Caco-2 (cell line): Measurements from ENCODE around the gene CNTNAP5. TPM values are rescaled to one million over a fixed set of nuclear protein-coding genes. Genes with fewer than 3 reads are reported as not detected.

Experiments used
- BruUV-seq: library from RNA; stranded (reverse); fragments of 400-500 nt; replicated peaks from 2 replicates; lab custom pipeline; 2021; lab: Mats Ljungman, UMichigan
- CTCF ChIA-PET: fragments of 300-600 bp; sonication (Branson Sonifier 250); formaldehyde crosslinking; loops from one replicate; lab custom pipeline; 2022; ENCODE audit warnings: antibody characterized with exemption; lab: Charles Lee
- POLR2A ChIA-PET: fragments of 300-600 bp; sonication (Branson Sonifier 250); formaldehyde crosslinking; loops from one replicate; lab custom pipeline; 2022; ENCODE audit warnings: antibody characterized with exemption; lab: Charles Lee
- DNase-seq, 2 experiments: peaks; one replicate each; pipeline versions ENCODE4 v3.0.0 to v3.0.0-alpha.2; 2020 to 2022
- H3K27me3 ChIP-seq: replicated peaks from 2 replicates; pipeline ENCODE4 v1.6.0; 2011; ENCODE audit warnings: low read length; ENCODE audit not compliant: control insufficient read depth, insufficient read depth
- H3K36me3 ChIP-seq: 2 replicates; pipeline ENCODE4 v1.5.1; 2011; ENCODE audit warnings: low read length; ENCODE audit not compliant: control insufficient read depth, insufficient read depth
- H3K4me1 ChIP-seq: fragments of 250-450 bp; sonication (Bioruptor Pico); 2 replicates; pipeline ENCODE4 v1.5.1; 2020; ENCODE audit warnings: mild to moderate bottlenecking
- H3K4me3 ChIP-seq: 2 replicates; pipeline ENCODE4 v1.5.1; 2011; ENCODE audit warnings: low read depth, mild to moderate bottlenecking, control low read depth, low read length
- H3K9me3 ChIP-seq: fragments of 250-450 bp; sonication (Bioruptor Pico); 2 replicates; pipeline ENCODE4 v1.5.1; 2020; ENCODE audit warnings: mild to moderate bottlenecking, moderate library complexity
- H3K27ac Mint-ChIP-seq: one replicate; pipeline ENCODE4 v1.8.0; 2022; ENCODE audit warnings: mixed read lengths; ENCODE audit not compliant: unreplicated experiment
- H3K27me3 Mint-ChIP-seq: one replicate; pipeline ENCODE4 v1.8.0; 2022; ENCODE audit warnings: mixed read lengths; ENCODE audit not compliant: insufficient read depth, unreplicated experiment
- H3K36me3 Mint-ChIP-seq: one replicate; pipeline ENCODE4 v1.8.0; 2022; ENCODE audit warnings: mild to moderate bottlenecking, mixed read lengths; ENCODE audit not compliant: insufficient read depth, unreplicated experiment
- H3K4me1 Mint-ChIP-seq: one replicate; pipeline ENCODE4 v1.8.0; 2022; ENCODE audit warnings: low read depth, mixed read lengths; ENCODE audit not compliant: unreplicated experiment
- H3K4me3 Mint-ChIP-seq: one replicate; pipeline ENCODE4 v1.8.0; 2022; ENCODE audit warnings: mild to moderate bottlenecking, moderate library complexity, mixed read lengths; ENCODE audit not compliant: unreplicated experiment
- H3K9me3 Mint-ChIP-seq: one replicate; pipeline ENCODE4 v1.8.0; 2022; ENCODE audit warnings: mixed read lengths; ENCODE audit not compliant: unreplicated experiment
- CTCF ChIP-seq, 2 experiments: fragments of 200-600 bp in 1 of 2; IDR thresholded peaks; 1 replicate in 1 of 2; 2 replicates in 1 of 2; pipeline versions ENCODE4 v1.5.1 to v1.8.0; 2011 to 2022; ENCODE audit warnings: antibody characterized with exemption in 1 of 2, control low read depth in 1 of 2, inconsistent platforms in 1 of 2, low read depth in 1 of 2, low read length in 1 of 2, mild to moderate bottlenecking in 1 of 2, moderate library complexity in 1 of 2; ENCODE audit not compliant: insufficient read depth in 1 of 2, severe bottlenecking in 1 of 2, unreplicated experiment in 1 of 2
- intact Hi-C: fragments of 100-400 bp; cut with micrococcal nuclease; formaldehyde crosslinking; loops from one replicate; pipeline ENCODE4 v1.10.0; 2022; ENCODE audit not compliant: unreplicated experiment
- total RNA-seq: library from RNA; stranded (reverse); gene quantifications from 2 replicates; pipeline ENCODE4 v1.2.3, GENCODE V29; 2022

The CNTNAP5 gene
- total RNA-seq, 1 experiment from 2014 or later = 0.14 TPM

GRCh38 chr2:124328397-124328796 is 303.3 kb downstream of the CNTNAP5 start:
- no peaks in the 10 kb centered on the region for H3K36me3 Mint-ChIP-seq
- BruUV-seq = no TSS peak
- TF ChIP-seq CTCF (IDR thresholded peaks at IDR 0.05; ENCODE audit: insufficient read depth in 1 of 2, low read depth in 1 of 2, low read length in 1 of 2, severe bottlenecking in 1 of 2, unreplicated experiment in 1 of 2) = no peak
- H3K27ac Mint-ChIP-seq = no peak overlapping the region
- no peak for DNase-seq
- no peak overlapping the region for H3K4me3 ChIP-seq
- no peaks in the 10 kb centered on the region; the same call in 1 of the 2 replicates for H3K4me1 ChIP-seq
- H3K9me3 Mint-ChIP-seq = no peaks in the 10 kb centered on the region
- no peaks in the 10 kb centered on the region for H3K27me3 ChIP-seq
- peaks cover 7% of the 10 kb centered on the region for H3K27me3 Mint-ChIP-seq
- peaks cover 3% of the 10 kb centered on the region; the same call in 1 of the 2 replicates for H3K9me3 ChIP-seq
- H3K4me3 Mint-ChIP-seq = no peak overlapping the region
- intact Hi-C loops = no loop called here
- ChIA-PET POLR2A (no interaction called here), CTCF (no interaction called here)
- no peaks in the 10 kb centered on the region for H3K4me1 Mint-ChIP-seq
- no peaks in the 10 kb centered on the region for H3K36me3 ChIP-seq

GRCh38 chr2:124333784-124334183 is 308.7 kb downstream of the CNTNAP5 start:
- H3K4me1 ChIP-seq = no peaks in the 10 kb centered on the region; the same call in 1 of the 2 replicates
- H3K27ac Mint-ChIP-seq = no peak overlapping the region
- no peaks in the 10 kb centered on the region for H3K27me3 Mint-ChIP-seq
- intact Hi-C loops = no loop called here
- BruUV-seq = no TSS peak
- no peak for DNase-seq
- no peaks in the 10 kb centered on the region for H3K36me3 ChIP-seq
- H3K9me3 ChIP-seq = 0 out of 2 replicates have a peak, but pooled peaks cover 3% of the 10 kb centered on the region
- H3K27me3 ChIP-seq = no peaks in the 10 kb centered on the region
- ChIA-PET POLR2A (no interaction called here), CTCF (no interaction called here)
- no peak overlapping the region for H3K4me3 Mint-ChIP-seq
- TF ChIP-seq CTCF (IDR thresholded peaks at IDR 0.05; ENCODE audit: insufficient read depth in 1 of 2, low read depth in 1 of 2, low read length in 1 of 2, severe bottlenecking in 1 of 2, unreplicated experiment in 1 of 2) = no peak
- H3K4me1 Mint-ChIP-seq = no peaks in the 10 kb centered on the region
- no peaks in the 10 kb centered on the region for H3K36me3 Mint-ChIP-seq
- H3K9me3 Mint-ChIP-seq = peaks cover 1% of the 10 kb centered on the region
- no peak overlapping the region for H3K4me3 ChIP-seq

GRCh38 chr2:124335058-124335457 is 310.0 kb downstream of the CNTNAP5 start:
- peaks cover 11% of the 10 kb centered on the region for H3K9me3 Mint-ChIP-seq
- ChIA-PET CTCF (no interaction called here), POLR2A (no interaction called here)
- no peak overlapping the region for H3K27ac Mint-ChIP-seq
- Histone ChIP-seq H3K4me1 (no peaks in the 10 kb centered on the region; the same call in 1 of the 2 replicates), H3K4me3 (no peak overlapping the region), H3K36me3 (no peaks in the 10 kb centered on the region), H3K9me3 (0 out of 2 replicates have a peak, but pooled peaks cover 3% of the 10 kb centered on the region), H3K27me3 (no peaks in the 10 kb centered on the region)
- no peak for DNase-seq
- H3K4me1 Mint-ChIP-seq = no peaks in the 10 kb centered on the region
- no peak overlapping the region for H3K4me3 Mint-ChIP-seq
- no TSS peak for BruUV-seq
- peaks cover 2% of the 10 kb centered on the region for H3K27me3 Mint-ChIP-seq
- TF ChIP-seq CTCF (IDR thresholded peaks at IDR 0.05; ENCODE audit: insufficient read depth in 1 of 2, low read depth in 1 of 2, low read length in 1 of 2, severe bottlenecking in 1 of 2, unreplicated experiment in 1 of 2) = no peak
- intact Hi-C loops = no loop called here
- no peaks in the 10 kb centered on the region for H3K36me3 Mint-ChIP-seq
